ENCODE results near the gene EFCAB9.

- TF ChIP-seq CTCF (IDR thresholded peaks at IDR 0.05) (no peak), POLR2A (IDR thresholded peaks at IDR 0.05) (no peak), EP300 (IDR thresholded peaks at IDR 0.05) (no peak)
Observed at GRCh38 chr5:172238334-172238733, 44.4 kb downstream of the EFCAB9 start.

All from ovary (tissue), 3 donors.